ENCODE results near the gene TFAP2A. TPM values are rescaled to one million over a fixed set of nuclear protein-coding genes. Genes with fewer than 3 reads are reported as not detected.

The TFAP2A gene
- total and polyA plus RNA-seq, 10 donors: 0.04 to 0.94 (median 0.23) TPM; not detected in 4

GRCh38 chr6:10446548-10446947, 31.7 kb upstream of the TFAP2A start:
- H3K9me3 ChIP-seq: peaks cover 0 to 3% (median 0%) of the 10 kb centered on the region in 8 donors
- no peaks in the 10 kb centered on the region for H3K4me1 ChIP-seq
- intact Hi-C loops (cut with DNase I; ENCODE audit: low total_unique reads): no loop called here
- whole genome bisulfite sequencing, 5 donors: 73 to 86% (median 82%) methylated on average over 1 of the region's 1 CpG
- H3K4me3 ChIP-seq: no peak overlapping the region
- H3K27ac ChIP-seq: no peak overlapping the region
- peaks cover 0 to 31% (median 0%) of the 10 kb centered on the region in 7 donors for H3K27me3 ChIP-seq (replicated peaks in 1 of 7)
- DNase-seq: no peak
- H3K36me3 ChIP-seq: no peaks in the 10 kb centered on the region
- TF ChIP-seq POLR2AphosphoS5 (IDR thresholded peaks at IDR 0.05) (no peak), POLR2A (IDR thresholded peaks at IDR 0.05) (no peak), CTCF (IDR thresholded peaks at IDR 0.05 in 8 of 11, conservative IDR thresholded peaks at IDR 0.05 in 3 of 11) (no peak)

- peaks cover 0 to 33% (median 0%) of the 10 kb centered on the region in 7 donors for H3K27me3 ChIP-seq (replicated peaks in 1 of 7)
- TF ChIP-seq CTCF (IDR thresholded peaks at IDR 0.05 in 8 of 11, conservative IDR thresholded peaks at IDR 0.05 in 3 of 11) (no peak), POLR2AphosphoS5 (IDR thresholded peaks at IDR 0.05) (no peak), POLR2A (IDR thresholded peaks at IDR 0.05) (no peak)
- H3K9me3 ChIP-seq: peaks cover 0 to 7% (median 0%) of the 10 kb centered on the region in 8 donors
- no peak overlapping the region for H3K27ac ChIP-seq
- 76 to 94% (median 79%) methylated on average over 3 of the region's 3 CpGs for whole genome bisulfite sequencing, 5 donors
- no peak for DNase-seq
- H3K4me1 ChIP-seq: no peaks in the 10 kb centered on the region
- intact Hi-C loops (cut with DNase I; ENCODE audit: low total_unique reads): no loop called here
- no peaks in the 10 kb centered on the region for H3K36me3 ChIP-seq
- no peak overlapping the region for H3K4me3 ChIP-seq
Observed at GRCh38 chr6:10441655-10442009, 26.8 kb upstream of the TFAP2A start.

- peaks cover 0 to 31% (median 0%) of the 10 kb centered on the region in 7 donors for H3K27me3 ChIP-seq (replicated peaks in 1 of 7)
- no peak for DNase-seq
- H3K36me3 ChIP-seq: no peaks in the 10 kb centered on the region
- H3K4me3 ChIP-seq: no peak overlapping the region
- intact Hi-C loops (cut with DNase I; ENCODE audit: low total_unique reads): no loop called here
- TF ChIP-seq POLR2AphosphoS5 (IDR thresholded peaks at IDR 0.05): no peak
- no peak for TF ChIP-seq POLR2A (IDR thresholded peaks at IDR 0.05)
- no peaks in the 10 kb centered on the region for H3K4me1 ChIP-seq
- peaks cover 0 to 7% (median 0%) of the 10 kb centered on the region in 8 donors for H3K9me3 ChIP-seq
- no peak overlapping the region for H3K27ac ChIP-seq
- WGBS, 5 donors: 72 to 83% (median 77%) methylated on average over 7 of the region's 7 CpGs
Observed at GRCh38 chr6:10441004-10441654, 26.3 kb upstream of the TFAP2A start.

GRCh38 chr6:10437891-10438290, 23.0 kb upstream of the TFAP2A start:
- H3K4me3 ChIP-seq: no peak overlapping the region
- intact Hi-C loops (cut with DNase I; ENCODE audit: low total_unique reads): loop anchor here (10.0 kb wide), 1 partner anchor 893 kb away; no protein-coding TSS in a partner anchor
- WGBS, 5 donors: 77 to 94% (median 86%) methylated on average over 3 of the region's 3 CpGs

More at GRCh38 chr6:10437891-10438290, 23.0 kb upstream of the TFAP2A start:
- Histone ChIP-seq H3K27me3 (replicated peaks in 1 of 7) (peaks cover 0 to 45% (median 0%) of the 10 kb centered on the region in 7 donors), H3K9me3 (peaks cover 0 to 7% (median 0%) of the 10 kb centered on the region in 8 donors), H3K27ac (no peak overlapping the region), H3K4me1 (peaks cover 0 to 2% (median 0%) of the 10 kb centered on the region in 6 donors), H3K36me3 (no peaks in the 10 kb centered on the region)
- no peak for DNase-seq
- no peak for TF ChIP-seq CTCF (IDR thresholded peaks at IDR 0.05 in 8 of 11, conservative IDR thresholded peaks at IDR 0.05 in 3 of 11)
- TF ChIP-seq POLR2AphosphoS5 (IDR thresholded peaks at IDR 0.05): no peak
- TF ChIP-seq POLR2A (IDR thresholded peaks at IDR 0.05): no peak

Data from spleen (tissue), 11 donors.